Endothelial cell (in vitro differentiated cells): ENCODE measurements around the gene GARIN5A. TPM values are rescaled to one million over a fixed set of nuclear protein-coding genes. Genes with fewer than 3 reads are reported as not detected.

Experiments
- DNase-seq: peaks from one replicate; pipeline ENCODE4 v3.0.0; 2021; ENCODE audit warnings: low spot score
- H3K27ac Mint-ChIP-seq: one replicate; pipeline ENCODE4 v1.8.0; 2021; ENCODE audit warnings: mixed read lengths, inconsistent platforms; ENCODE audit not compliant: unreplicated experiment
- H3K27me3 Mint-ChIP-seq: one replicate; pipeline ENCODE4 v1.8.0; 2021; ENCODE audit warnings: mild to moderate bottlenecking, moderate library complexity, mixed read lengths, inconsistent platforms; ENCODE audit not compliant: unreplicated experiment
- H3K36me3 Mint-ChIP-seq: one replicate; pipeline ENCODE4 v1.8.0; 2021; ENCODE audit warnings: mild to moderate bottlenecking, low read depth, mixed read lengths, inconsistent platforms; ENCODE audit not compliant: unreplicated experiment
- H3K4me1 Mint-ChIP-seq: one replicate; pipeline ENCODE4 v1.8.0; 2021; ENCODE audit warnings: mild to moderate bottlenecking, mixed read lengths, inconsistent platforms; ENCODE audit not compliant: unreplicated experiment
- H3K4me3 Mint-ChIP-seq: one replicate; pipeline ENCODE4 v1.8.0; 2021; ENCODE audit warnings: mild to moderate bottlenecking, mixed read lengths, inconsistent platforms; ENCODE audit not compliant: unreplicated experiment
- H3K9me3 Mint-ChIP-seq: one replicate; pipeline ENCODE4 v1.8.0; 2021; ENCODE audit warnings: mixed read lengths, inconsistent platforms; ENCODE audit not compliant: unreplicated experiment
- CTCF ChIP-seq: fragments of 200-600 bp; sonication (generic); IDR thresholded peaks from one replicate; pipeline ENCODE4 v1.5.0; 2021; ENCODE audit warnings: antibody characterized with exemption; ENCODE audit not compliant: unreplicated experiment
- total RNA-seq: library from RNA; stranded (reverse); fragmentation: NEBNext Ultra II Directional; extraction: Animal tissue kit (Norgen Biotek cat#: 25700); gene quantifications from one replicate; pipeline ENCODE4 v1.2.1, GENCODE V29; 2021; ENCODE audit not compliant: unreplicated experiment

Gene GARIN5A
- total RNA-seq, 1 donor from 2014 or later: not detected

GRCh38 chr19:50509366-50509765 lies 32.7 kb upstream of the GARIN5A start:
- peaks cover 22% of the 10 kb centered on the region for H3K36me3 Mint-ChIP-seq
- TF ChIP-seq CTCF: no peak
- peaks cover 26% of the 10 kb centered on the region for H3K27me3 Mint-ChIP-seq
- no peak for DNase-seq
- H3K4me3 Mint-ChIP-seq: no peak overlapping the region
- H3K27ac Mint-ChIP-seq: no peak overlapping the region
- peaks cover 19% of the 10 kb centered on the region for H3K9me3 Mint-ChIP-seq
- H3K4me1 Mint-ChIP-seq: no peaks in the 10 kb centered on the region

GRCh38 chr19:50508843-50509190 lies 32.2 kb upstream of the GARIN5A start:
- peak overlapping the region; percentile 47 for H3K4me3 Mint-ChIP-seq
- H3K36me3 Mint-ChIP-seq: peaks cover 20% of the 10 kb centered on the region

GRCh38 chr19:50507376-50507775 lies 30.7 kb upstream of the GARIN5A start:
- peaks cover 20% of the 10 kb centered on the region for H3K36me3 Mint-ChIP-seq
- H3K9me3 Mint-ChIP-seq: peaks cover 19% of the 10 kb centered on the region
- DNase-seq: no peak
- no peak for TF ChIP-seq CTCF
- peaks cover 24% of the 10 kb centered on the region for H3K27me3 Mint-ChIP-seq
- H3K4me3 Mint-ChIP-seq: peak overlapping the region; percentile 51
- H3K27ac Mint-ChIP-seq: no peak overlapping the region
- H3K4me1 Mint-ChIP-seq: no peaks in the 10 kb centered on the region

More at GRCh38 chr19:50508843-50509190, 32.2 kb upstream of the GARIN5A start:
- Mint-ChIP-seq H3K9me3 (peaks cover 19% of the 10 kb centered on the region), H3K27me3 (peaks cover 26% of the 10 kb centered on the region), H3K27ac (no peak overlapping the region), H3K4me1 (no peaks in the 10 kb centered on the region)
- no peak for DNase-seq
- TF ChIP-seq CTCF: no peak

- H3K9me3 Mint-ChIP-seq: peaks cover 19% of the 10 kb centered on the region
- peak overlapping the region; percentile 51 for H3K4me3 Mint-ChIP-seq
- H3K36me3 Mint-ChIP-seq: peaks cover 17% of the 10 kb centered on the region
- DNase-seq: no peak
- no peak overlapping the region for H3K27ac Mint-ChIP-seq
- H3K27me3 Mint-ChIP-seq: peaks cover 22% of the 10 kb centered on the region
- H3K4me1 Mint-ChIP-seq: no peaks in the 10 kb centered on the region
- TF ChIP-seq CTCF: no peak
These were observed 30.1 kb upstream of the GARIN5A start for GRCh38 chr19:50506700-50507099.

- Mint-ChIP-seq H3K4me1 (no peaks in the 10 kb centered on the region), H3K9me3 (peaks cover 18% of the 10 kb centered on the region), H3K36me3 (peaks cover 16% of the 10 kb centered on the region), H3K27me3 (peaks cover 18% of the 10 kb centered on the region), H3K27ac (no peak overlapping the region), H3K4me3 (peak overlapping the region; percentile 31)
- no peak for TF ChIP-seq CTCF
- DNase-seq: no peak
These were observed 29.4 kb upstream of the GARIN5A start for GRCh38 chr19:50505856-50506611.
